OCI-LY3 (cell line): ENCODE measurements around the gene STMN1.

Experiments
- EZH2phosphoT487 ChIP-seq: fragments of 200-600 bp; shearing (Covaris generic); IDR thresholded peaks from 2 replicates; pipeline ENCODE4 v1.6.1; 2018; ENCODE audit warnings: antibody characterized with exemption, mixed run types, low read depth
- TF ChIP-seq, protein P1 (sequence below): fragments of 200-600, 300-600 bp; sonication (generic); IDR thresholded peaks from 2 replicates; pipeline ENCODE4 v1.5.1; 2014; ENCODE audit warnings: antibody characterized with exemption, low read length, low read depth

DNA sequence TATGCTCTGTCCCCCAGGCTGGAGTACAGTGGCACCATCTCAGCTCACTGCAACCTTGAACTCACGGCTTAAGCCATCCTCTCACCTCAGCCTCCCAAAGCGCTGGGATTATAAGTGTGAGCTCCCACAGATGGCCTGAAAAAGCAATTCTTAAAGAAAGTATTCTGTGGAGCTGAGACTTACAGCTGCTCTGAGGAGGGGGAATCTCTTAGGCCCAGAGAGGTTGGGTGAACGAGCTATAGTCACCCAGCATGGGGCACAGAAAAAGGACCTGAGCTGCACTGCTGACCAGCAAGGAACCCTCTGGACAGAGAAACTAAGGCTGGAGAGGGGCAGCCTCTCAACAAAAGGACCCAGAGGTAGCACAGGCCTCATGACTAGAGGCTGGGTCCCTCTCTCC lies 32.0 kb downstream of the STMN1 start:
- no peak for TF ChIP-seq EZH2phosphoT487
- TF ChIP-seq, protein P1, sequence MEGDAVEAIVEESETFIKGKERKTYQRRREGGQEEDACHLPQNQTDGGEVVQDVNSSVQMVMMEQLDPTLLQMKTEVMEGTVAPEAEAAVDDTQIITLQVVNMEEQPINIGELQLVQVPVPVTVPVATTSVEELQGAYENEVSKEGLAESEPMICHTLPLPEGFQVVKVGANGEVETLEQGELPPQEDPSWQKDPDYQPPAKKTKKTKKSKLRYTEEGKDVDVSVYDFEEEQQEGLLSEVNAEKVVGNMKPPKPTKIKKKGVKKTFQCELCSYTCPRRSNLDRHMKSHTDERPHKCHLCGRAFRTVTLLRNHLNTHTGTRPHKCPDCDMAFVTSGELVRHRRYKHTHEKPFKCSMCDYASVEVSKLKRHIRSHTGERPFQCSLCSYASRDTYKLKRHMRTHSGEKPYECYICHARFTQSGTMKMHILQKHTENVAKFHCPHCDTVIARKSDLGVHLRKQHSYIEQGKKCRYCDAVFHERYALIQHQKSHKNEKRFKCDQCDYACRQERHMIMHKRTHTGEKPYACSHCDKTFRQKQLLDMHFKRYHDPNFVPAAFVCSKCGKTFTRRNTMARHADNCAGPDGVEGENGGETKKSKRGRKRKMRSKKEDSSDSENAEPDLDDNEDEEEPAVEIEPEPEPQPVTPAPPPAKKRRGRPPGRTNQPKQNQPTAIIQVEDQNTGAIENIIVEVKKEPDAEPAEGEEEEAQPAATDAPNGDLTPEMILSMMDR, result no peak
